Kidney capillary endothelial cell (primary cell): Measurements from ENCODE around the gene ZNF580.

Source experiments
- DNase-seq: peaks from one replicate; pipeline ENCODE4 v3.0.0-alpha.2; 2018; ENCODE audit warnings: low spot score

The ZNF580 gene

GRCh38 chr19:55640577-55641425 is at the start of gene ZNF580:
TSS of gene ZNF580 (plus strand) at chr19:55641002. CDS start at chr19:55642509, 1,507 bp downstream.
- no peak for DNase-seq

- no peak for DNase-seq
Observed at GRCh38 chr19:55591555-55591954, 49.2 kb upstream of the ZNF580 start.

GRCh38 chr19:55592391-55593090 is 48.3 kb upstream of the ZNF580 start:
- DNase-seq: no peak

GRCh38 chr19:55593096-55593772 is 47.6 kb upstream of the ZNF580 start:
- no peak for DNase-seq

GRCh38 chr19:55594996-55595545 is 45.7 kb upstream of the ZNF580 start:
- no peak for DNase-seq

- DNase-seq: no peak
Observed at GRCh38 chr19:55596304-55596703, 44.5 kb upstream of the ZNF580 start.

- no peak for DNase-seq
Observed at GRCh38 chr19:55597501-55597921, 43.3 kb upstream of the ZNF580 start.

GRCh38 chr19:55598034-55598433 is 42.8 kb upstream of the ZNF580 start:
- DNase-seq: no peak

GRCh38 chr19:55598719-55599467 is 41.9 kb upstream of the ZNF580 start:
- DNase-seq: peak; percentile 90

- peak; percentile 95 for DNase-seq
Observed at GRCh38 chr19:55599468-55599841, 41.3 kb upstream of the ZNF580 start, which contains the start of gene FIZ1. TSS of gene FIZ1 (minus strand) at chr19:55599517. CDS start at chr19:55597865, 1,652 bp downstream.

GRCh38 chr19:55599842-55600661 is 40.8 kb upstream of the ZNF580 start, which contains the start of gene ZNF524:
TSS of gene ZNF524 (plus strand) at chr19:55600288. CDS start at chr19:55602113, 1,825 bp downstream.
- peak; percentile 78 for DNase-seq

- no peak for DNase-seq
Observed at GRCh38 chr19:55600662-55601028, 40.2 kb upstream of the ZNF580 start.

GRCh38 chr19:55601084-55601483 is 39.7 kb upstream of the ZNF580 start:
- no peak for DNase-seq

GRCh38 chr19:55602104-55603001 is 38.4 kb upstream of the ZNF580 start:
- DNase-seq: no peak

GRCh38 chr19:55603115-55603514 is 37.7 kb upstream of the ZNF580 start:
- DNase-seq: no peak

GRCh38 chr19:55603581-55604292 is 37.1 kb upstream of the ZNF580 start:
- DNase-seq: no peak

- peak; percentile 95 for DNase-seq
Observed at GRCh38 chr19:55605207-55605636, 35.6 kb upstream of the ZNF580 start.

GRCh38 chr19:55605637-55606470 is 34.9 kb upstream of the ZNF580 start, which contains the start of gene ZNF865:
TSS of gene ZNF865 (plus strand) at chr19:55605647. CDS start at chr19:55613619, 7,972 bp downstream.
- peak; percentile 78 for DNase-seq
